Measurements from ENCODE around the gene DACH1.

GRCh38 chr13:71517004-71517403, 350.0 kb downstream of the DACH1 start:
- TF ChIP-seq, protein P1, sequence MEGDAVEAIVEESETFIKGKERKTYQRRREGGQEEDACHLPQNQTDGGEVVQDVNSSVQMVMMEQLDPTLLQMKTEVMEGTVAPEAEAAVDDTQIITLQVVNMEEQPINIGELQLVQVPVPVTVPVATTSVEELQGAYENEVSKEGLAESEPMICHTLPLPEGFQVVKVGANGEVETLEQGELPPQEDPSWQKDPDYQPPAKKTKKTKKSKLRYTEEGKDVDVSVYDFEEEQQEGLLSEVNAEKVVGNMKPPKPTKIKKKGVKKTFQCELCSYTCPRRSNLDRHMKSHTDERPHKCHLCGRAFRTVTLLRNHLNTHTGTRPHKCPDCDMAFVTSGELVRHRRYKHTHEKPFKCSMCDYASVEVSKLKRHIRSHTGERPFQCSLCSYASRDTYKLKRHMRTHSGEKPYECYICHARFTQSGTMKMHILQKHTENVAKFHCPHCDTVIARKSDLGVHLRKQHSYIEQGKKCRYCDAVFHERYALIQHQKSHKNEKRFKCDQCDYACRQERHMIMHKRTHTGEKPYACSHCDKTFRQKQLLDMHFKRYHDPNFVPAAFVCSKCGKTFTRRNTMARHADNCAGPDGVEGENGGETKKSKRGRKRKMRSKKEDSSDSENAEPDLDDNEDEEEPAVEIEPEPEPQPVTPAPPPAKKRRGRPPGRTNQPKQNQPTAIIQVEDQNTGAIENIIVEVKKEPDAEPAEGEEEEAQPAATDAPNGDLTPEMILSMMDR (IDR thresholded peaks at IDR 0.05): no peak
- no peak for TF ChIP-seq POLR2A (IDR thresholded peaks at IDR 0.05)

Data from uterus (tissue), 2 donors.